ENCODE data around the gene DLG2.

- TF ChIP-seq, protein P1, sequence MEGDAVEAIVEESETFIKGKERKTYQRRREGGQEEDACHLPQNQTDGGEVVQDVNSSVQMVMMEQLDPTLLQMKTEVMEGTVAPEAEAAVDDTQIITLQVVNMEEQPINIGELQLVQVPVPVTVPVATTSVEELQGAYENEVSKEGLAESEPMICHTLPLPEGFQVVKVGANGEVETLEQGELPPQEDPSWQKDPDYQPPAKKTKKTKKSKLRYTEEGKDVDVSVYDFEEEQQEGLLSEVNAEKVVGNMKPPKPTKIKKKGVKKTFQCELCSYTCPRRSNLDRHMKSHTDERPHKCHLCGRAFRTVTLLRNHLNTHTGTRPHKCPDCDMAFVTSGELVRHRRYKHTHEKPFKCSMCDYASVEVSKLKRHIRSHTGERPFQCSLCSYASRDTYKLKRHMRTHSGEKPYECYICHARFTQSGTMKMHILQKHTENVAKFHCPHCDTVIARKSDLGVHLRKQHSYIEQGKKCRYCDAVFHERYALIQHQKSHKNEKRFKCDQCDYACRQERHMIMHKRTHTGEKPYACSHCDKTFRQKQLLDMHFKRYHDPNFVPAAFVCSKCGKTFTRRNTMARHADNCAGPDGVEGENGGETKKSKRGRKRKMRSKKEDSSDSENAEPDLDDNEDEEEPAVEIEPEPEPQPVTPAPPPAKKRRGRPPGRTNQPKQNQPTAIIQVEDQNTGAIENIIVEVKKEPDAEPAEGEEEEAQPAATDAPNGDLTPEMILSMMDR (IDR thresholded peaks at IDR 0.05), result no peak
- TF ChIP-seq POLR2A (IDR thresholded peaks at IDR 0.05) (no peak), EP300 (IDR thresholded peaks at IDR 0.05) (no peak)
Measured at GRCh38 chr11:83682611-83682973, 1944.6 kb downstream of the DLG2 start.

Data from sigmoid colon (tissue), 4 donors.